ENCODE measurements around the gene SQSTM1. TPM values are rescaled to one million over a fixed set of nuclear protein-coding genes. Genes with fewer than 3 reads are reported as not detected.
A peak's percentile ranks its signal among the peaks of the same experiment; 100 is the strongest.
"Not testable (repeated sequence)": the region's sequence is repeated elsewhere in the genome, so short reads cannot be mapped to it uniquely, and the experiment has no call there.

SQSTM1 gene
- polyA plus RNA-seq, 1 donor from 2014 or later = 225 TPM

DNA sequence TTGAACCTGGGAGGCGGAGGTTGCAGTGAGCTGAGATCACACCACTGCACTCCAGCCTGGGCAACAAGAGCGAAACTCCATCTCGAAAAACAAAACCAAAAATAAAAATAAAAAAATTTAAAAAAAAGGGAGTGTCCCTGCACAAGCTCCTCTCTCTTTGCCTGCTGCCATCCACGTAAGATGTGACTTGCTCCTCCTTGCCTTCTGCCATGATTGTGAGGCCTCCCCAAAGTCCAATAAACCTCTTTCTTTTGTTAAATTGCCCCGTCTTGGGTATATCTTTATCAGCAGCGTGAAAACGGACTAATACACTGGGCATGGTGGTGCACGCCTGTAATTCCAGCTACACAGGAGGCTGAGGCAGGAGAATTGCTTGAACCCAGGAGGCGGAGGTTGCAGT is 31.4 kb upstream of the SQSTM1 start:
- not testable (repeated sequence) for H3K27ac Mint-ChIP-seq, H3K4me3 Mint-ChIP-seq, H3K27me3 Mint-ChIP-seq, H3K36me3 Mint-ChIP-seq, H3K9me3 Mint-ChIP-seq
- peaks cover 0 to 12% (median 9%) of the 10 kb centered on the region in 3 donors for H3K4me1 Mint-ChIP-seq

DNA sequence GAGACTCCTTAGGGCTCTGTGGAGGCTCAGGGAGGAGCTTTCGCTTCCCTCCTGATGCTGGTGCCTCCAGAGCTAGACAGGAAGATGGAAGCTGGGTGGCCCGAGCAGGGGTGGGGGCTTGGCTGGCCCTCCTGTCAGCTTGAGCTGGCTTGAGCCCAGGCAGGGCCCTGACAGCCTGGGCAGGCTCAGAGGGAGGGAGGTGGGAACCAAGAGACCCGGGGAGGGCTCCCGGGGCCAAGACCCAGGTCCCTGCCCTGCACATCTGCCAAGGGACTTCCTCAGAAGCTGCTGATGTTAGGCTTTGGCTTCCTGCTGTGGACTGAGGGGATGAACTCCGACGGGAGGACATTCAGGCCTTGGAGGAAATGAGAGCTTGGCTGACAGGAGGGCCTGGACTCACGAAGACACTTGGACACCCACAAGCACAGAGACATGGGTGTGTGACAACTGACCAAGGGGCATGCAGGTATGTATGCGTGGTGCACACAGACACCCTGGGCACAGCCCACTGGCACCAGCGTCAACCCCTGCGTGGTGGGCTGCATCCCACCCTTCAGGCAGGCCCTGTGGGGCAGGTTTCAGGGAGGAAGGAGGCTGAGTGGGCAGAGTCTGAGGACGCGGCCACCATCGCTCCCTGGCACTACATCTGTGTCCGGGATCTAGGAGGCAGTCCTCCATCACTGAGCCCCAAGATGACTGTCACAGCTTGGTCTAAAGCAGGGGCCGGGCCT is 28.7 kb upstream of the SQSTM1 start:
- no peaks in the 10 kb centered on the region for H3K9me3 Mint-ChIP-seq
- peak overlapping the region in 1 of 4 donors; percentile 50 for H3K4me3 Mint-ChIP-seq
- peaks cover under 1 to 20% (median 15%) of the 10 kb centered on the region in 3 donors for H3K4me1 Mint-ChIP-seq
- H3K36me3 Mint-ChIP-seq = peaks cover 1% of the 10 kb centered on the region
- H3K27ac Mint-ChIP-seq = peak overlapping the region in 2 of 3 donors; percentile 31 to 72
- H3K27me3 Mint-ChIP-seq = no peaks in the 10 kb centered on the region

DNA sequence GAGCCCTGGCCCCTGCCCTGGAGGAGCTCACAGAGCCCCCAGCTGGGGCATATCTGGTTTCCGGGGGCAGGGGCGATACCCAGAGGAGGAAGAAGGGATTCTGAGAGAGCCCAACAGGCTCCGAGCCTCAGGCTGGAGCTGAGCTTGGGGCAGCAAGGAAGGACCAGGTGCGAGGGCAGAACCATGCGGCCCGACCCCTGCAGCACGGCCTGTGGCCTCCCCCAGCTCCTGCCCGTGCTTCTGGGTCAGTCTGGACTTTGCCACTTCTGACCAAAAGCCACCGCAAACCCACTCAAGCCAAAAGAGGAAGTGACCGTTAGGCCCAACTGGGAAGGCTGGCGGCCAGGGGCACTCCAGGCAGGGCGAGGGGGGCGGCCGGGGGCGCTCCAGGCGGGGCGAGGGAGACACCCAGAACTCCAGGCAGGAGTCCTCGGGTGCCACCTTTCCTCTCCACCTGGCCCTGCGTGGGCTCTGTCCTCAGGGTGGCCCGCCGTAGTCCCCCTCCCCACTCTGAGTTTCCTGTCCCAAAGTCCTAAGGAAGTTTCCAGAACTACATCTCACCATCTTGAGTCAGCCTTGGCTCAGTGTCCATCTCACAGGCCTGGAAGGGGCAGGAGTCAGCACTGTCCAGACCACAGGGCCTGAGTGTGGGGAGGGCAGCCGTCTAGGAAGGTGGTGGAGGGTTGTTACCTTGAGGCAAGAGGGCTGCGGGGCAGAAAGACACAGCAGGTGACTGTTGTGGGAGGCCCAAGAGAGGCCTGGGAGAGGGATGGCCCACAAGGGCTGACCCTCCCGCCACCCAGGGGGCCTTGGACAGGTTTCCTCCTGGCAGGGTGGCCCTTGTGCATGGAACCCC is 27.9 kb upstream of the SQSTM1 start:
- Mint-ChIP-seq H3K9me3 (no peaks in the 10 kb centered on the region), H3K27me3 (no peaks in the 10 kb centered on the region), H3K4me3 (peak overlapping the region in 2 of 4 donors; percentile 57 to 79), H3K4me1 (peaks cover 5 to 20% (median 15%) of the 10 kb centered on the region in 3 donors), H3K27ac (peak overlapping the region in 2 of 3 donors; percentile 39 to 88), H3K36me3 (peaks cover 1% of the 10 kb centered on the region)

DNA sequence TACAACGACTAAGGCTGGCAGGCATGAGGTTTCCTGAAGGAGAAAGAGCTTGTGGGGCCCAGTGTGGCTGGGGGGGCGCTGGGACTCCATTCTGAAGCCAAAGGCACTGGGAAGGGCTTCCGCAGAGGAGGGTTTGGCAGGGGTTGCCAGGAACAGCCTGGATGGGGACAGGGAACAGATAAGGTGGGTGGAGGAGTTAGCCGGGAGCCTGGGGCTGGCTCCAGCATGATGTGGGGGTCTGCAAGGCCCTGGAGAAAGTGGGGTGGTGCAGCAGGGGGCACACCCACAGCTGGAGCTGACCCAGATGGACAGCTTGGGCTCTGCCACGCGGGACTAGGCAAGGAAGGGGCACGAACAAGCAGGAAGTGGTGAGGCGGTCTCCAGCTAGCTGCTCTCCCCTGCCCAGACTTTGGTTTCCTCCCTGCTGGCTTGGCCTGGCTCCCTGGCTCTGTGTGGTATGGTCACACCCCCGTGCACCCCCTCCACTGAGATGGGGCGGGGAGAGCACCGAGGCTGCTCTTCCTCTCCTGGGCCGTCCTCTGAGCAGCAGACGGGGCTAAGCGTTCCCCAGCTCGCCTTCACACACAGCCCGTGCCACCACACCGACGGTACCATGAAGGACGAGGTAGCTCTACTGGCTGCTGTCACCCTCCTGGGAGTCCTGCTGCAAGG is 27.1 kb upstream of the SQSTM1 start, which contains the start of gene LTC4S:
TSS of gene LTC4S (plus strand) at position 519 of the 672 bp plus-strand sequence. CDS start at position 614, 95 bp downstream.
- H3K27me3 Mint-ChIP-seq = no peaks in the 10 kb centered on the region
- peak within 1 kb of the TSS in 2 of 3 donors; percentile 39 to 88 for H3K27ac Mint-ChIP-seq
- H3K9me3 Mint-ChIP-seq = no peaks in the 10 kb centered on the region
- peak within 1 kb of the TSS; percentile 72 to 84 (median 79) for H3K4me3 Mint-ChIP-seq
- peaks cover 5 to 20% (median 15%) of the 10 kb centered on the region in 3 donors for H3K4me1 Mint-ChIP-seq
- H3K36me3 Mint-ChIP-seq = no peaks in the 10 kb centered on the region

DNA sequence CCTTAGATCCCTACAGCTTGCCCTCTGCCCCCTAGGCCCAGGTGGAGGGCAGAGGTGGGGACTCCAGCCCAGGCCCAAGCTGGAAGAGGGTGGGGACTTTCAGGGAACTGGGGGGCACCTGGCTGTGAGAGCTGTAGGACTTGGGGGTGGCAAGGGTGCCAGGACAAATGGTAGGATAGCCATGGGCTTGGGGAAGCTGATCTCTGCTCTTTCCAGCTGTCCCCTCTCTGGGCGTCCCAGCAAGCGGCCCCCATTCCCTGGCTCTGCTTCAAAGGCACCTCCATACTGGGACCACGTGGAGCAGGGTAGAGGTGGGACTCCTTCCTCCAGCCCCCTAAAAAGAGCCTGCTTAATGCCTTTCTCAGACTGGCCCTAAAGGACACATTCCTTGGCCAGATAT is 26.5 kb upstream of the SQSTM1 start:
- peaks cover 5 to 20% (median 15%) of the 10 kb centered on the region in 3 donors for H3K4me1 Mint-ChIP-seq
- no peaks in the 10 kb centered on the region for H3K9me3 Mint-ChIP-seq
- H3K27me3 Mint-ChIP-seq = no peaks in the 10 kb centered on the region
- H3K4me3 Mint-ChIP-seq = peak overlapping the region in 3 of 4 donors; percentile 74 to 79 (median 79)
- H3K27ac Mint-ChIP-seq = peak overlapping the region in 1 of 3 donors; percentile 88
- no peaks in the 10 kb centered on the region for H3K36me3 Mint-ChIP-seq

DNA sequence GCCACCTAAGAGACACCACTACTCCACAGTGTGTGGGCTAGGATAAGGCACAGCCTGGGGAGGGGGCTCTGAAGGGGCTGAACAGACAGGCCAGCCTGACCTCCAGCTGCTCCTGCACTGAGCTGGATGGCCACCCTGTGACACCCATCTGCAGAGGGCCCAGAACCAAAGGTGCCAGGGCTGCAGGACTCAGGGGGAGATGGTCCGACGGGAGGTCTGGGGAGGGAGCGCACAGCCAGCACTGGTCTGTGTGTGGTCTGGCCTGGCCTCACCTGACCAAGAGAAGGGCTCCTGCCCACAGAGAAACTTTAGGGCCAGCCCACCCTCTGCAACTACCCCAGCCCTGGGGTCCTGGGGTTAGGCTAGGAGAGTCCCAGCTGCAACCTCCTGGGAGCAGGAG is 26.1 kb upstream of the SQSTM1 start:
- H3K4me1 Mint-ChIP-seq = peaks cover 5 to 20% (median 15%) of the 10 kb centered on the region in 3 donors
- peak overlapping the region in 2 of 3 donors; percentile 31 to 68 for H3K27ac Mint-ChIP-seq
- no peaks in the 10 kb centered on the region for H3K27me3 Mint-ChIP-seq
- H3K4me3 Mint-ChIP-seq = peak overlapping the region; percentile 72 to 80 (median 79)
- no peaks in the 10 kb centered on the region for H3K9me3 Mint-ChIP-seq
- no peaks in the 10 kb centered on the region for H3K36me3 Mint-ChIP-seq

DNA sequence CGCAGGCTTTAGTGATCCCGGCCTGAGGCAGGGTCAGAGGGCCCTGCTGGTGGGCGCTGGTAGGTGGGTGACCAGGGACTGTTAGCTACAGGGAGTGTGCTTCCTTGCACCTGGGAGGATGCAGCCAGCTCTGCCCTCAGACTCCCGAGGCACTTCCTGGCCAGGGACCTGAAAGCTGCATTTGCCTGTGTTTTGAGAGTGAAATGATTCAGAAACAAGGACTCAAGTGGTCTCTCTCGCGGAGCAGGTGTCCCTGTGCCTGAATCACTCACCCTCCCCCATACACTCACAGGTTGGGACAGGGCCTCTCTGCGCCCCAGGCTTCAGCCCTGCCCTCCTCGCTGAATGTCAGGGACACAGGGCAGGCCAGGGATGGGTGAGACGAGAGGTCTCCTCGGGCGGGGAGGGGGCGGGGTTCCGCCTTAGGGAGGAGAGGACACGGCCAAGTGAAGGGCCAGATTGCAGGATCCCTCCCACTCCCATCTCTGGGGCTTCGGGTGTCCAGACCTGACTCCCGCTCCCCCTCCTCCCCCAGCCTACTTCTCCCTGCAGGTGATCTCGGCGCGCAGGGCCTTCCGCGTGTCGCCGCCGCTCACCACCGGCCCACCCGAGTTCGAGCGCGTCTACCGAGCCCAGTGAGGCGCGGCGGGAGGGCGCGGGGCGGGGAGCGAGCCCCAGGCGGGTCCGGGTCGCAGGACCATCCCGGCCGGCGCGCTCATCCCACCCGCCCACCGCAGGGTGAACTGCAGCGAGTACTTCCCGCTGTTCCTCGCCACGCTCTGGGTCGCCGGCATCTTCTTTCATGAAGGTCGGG is 25.4 kb upstream of the SQSTM1 start:
- Mint-ChIP-seq H3K27me3 (no peaks in the 10 kb centered on the region), H3K4me3 (peak overlapping the region; percentile 72 to 80 (median 79)), H3K27ac (peak overlapping the region in 2 of 3 donors; percentile 31 to 68), H3K9me3 (no peaks in the 10 kb centered on the region), H3K36me3 (peaks cover 2% of the 10 kb centered on the region), H3K4me1 (peaks cover 5 to 20% (median 15%) of the 10 kb centered on the region in 3 donors)

DNA sequence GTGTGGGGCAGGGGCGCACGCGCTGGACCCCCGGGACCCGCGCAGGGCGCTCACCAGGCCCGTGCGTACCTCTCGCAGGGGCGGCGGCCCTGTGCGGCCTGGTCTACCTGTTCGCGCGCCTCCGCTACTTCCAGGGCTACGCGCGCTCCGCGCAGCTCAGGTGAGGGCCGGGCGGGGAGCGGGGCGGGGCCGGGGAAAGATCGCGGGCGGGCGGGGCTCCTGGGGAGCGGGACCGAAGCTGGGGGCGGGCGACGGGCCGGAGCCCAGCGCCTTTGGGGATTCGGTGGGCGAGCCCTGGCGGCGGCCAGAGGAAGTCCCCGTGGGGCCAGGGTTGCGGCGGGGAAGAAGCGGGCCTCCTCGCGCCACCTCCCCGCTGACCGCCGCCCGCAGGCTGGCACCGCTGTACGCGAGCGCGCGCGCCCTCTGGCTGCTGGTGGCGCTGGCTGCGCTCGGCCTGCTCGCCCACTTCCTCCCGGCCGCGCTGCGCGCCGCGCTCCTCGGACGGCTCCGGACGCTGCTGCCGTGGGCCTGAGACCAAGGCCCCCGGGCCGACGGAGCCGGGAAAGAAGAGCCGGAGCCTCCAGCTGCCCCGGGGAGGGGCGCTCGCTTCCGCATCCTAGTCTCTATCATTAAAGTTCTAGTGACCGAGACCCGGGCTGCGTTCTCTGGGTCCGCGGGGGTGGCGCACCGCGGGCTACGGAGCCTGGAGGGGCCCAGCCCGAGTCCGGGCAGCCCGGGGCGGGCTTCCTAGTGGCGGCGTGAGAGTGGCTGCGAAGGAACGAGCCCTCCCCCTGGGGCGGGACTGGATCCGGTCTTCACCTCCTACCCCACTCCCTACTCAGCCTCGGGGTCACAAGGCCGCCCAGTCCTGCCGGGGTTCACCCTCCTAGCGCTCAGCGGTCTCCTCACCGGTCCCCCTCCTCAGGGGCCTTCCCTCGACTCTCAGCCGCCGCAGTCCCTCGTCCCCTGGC is 24.6 kb upstream of the SQSTM1 start:
- no peaks in the 10 kb centered on the region for H3K9me3 Mint-ChIP-seq
- H3K27ac Mint-ChIP-seq = peak overlapping the region in 1 of 3 donors; percentile 89
- no peaks in the 10 kb centered on the region for H3K27me3 Mint-ChIP-seq
- H3K4me1 Mint-ChIP-seq = peaks cover 5 to 20% (median 15%) of the 10 kb centered on the region in 3 donors
- H3K36me3 Mint-ChIP-seq = peaks cover 2% of the 10 kb centered on the region
- H3K4me3 Mint-ChIP-seq = peak overlapping the region; percentile 49 to 78 (median 61)

DNA sequence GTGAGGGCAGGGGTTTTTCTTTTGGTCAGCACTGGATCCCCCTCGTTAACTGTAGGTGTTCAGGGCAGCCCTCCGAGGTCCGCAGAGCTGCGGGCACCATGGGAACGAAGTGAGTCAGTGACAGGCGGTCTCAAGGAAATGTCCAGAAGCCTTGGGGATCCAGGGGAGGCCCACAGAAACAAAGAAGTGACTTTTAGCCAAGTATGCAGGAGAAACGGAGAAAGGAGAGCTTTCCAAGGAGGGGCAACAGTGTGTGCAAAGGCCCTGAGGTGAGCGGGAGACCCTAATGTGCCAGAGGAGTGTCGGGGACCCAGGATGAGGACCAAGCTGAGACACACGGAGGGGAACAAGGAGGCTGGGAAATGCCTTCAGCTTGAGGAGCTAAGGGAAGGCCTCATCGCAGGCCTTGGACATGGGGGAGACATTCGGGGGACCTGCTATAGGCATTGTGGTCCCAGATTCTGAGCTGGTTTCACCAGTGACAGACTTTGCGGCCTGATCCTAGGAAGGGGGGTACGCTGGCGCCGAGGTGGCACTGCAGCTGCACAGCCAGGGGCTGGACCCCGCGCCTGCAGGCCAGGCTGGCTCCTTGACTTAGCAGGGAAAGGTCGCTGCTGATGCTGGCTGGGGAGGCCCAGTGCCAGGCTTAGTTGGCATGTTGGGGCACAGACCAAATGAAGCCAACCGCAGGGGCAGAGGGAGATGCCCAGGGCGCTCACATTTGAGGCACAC is 23.7 kb upstream of the SQSTM1 start:
- no peaks in the 10 kb centered on the region for H3K9me3 Mint-ChIP-seq
- H3K36me3 Mint-ChIP-seq = peaks cover 3% of the 10 kb centered on the region
- H3K4me1 Mint-ChIP-seq = peaks cover 11 to 24% (median 19%) of the 10 kb centered on the region in 3 donors
- peak overlapping the region; percentile 49 to 83 (median 61) for H3K4me3 Mint-ChIP-seq
- peak overlapping the region in 1 of 3 donors; percentile 89 for H3K27ac Mint-ChIP-seq
- no peaks in the 10 kb centered on the region for H3K27me3 Mint-ChIP-seq

DNA sequence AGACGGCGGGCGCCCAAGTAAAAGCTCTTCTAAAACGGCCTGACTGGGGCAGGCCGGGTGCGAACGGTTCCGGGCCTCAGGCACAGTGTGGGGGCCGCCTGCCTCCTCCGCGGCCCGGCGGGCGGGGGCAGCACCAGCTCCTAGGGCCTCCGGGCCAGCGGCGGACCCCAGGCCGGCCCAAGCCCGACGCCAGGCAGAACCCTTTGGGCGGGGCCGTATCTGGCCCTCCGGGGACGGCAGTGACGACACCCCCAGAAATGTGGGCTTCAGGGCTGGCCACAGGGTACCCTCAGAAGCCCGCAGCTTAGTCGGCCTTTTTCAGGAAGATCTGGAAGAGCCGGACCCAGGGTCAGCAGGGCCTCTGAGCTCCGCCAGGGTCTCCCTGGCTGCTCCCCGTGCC is 23.0 kb upstream of the SQSTM1 start:
- Mint-ChIP-seq H3K4me1 (peaks cover 11 to 25% (median 20%) of the 10 kb centered on the region in 3 donors), H3K27me3 (no peaks in the 10 kb centered on the region), H3K4me3 (peak overlapping the region in 3 of 4 donors; percentile 44 to 81 (median 49)), H3K27ac (peak overlapping the region in 1 of 3 donors; percentile 89), H3K36me3 (peaks cover 3% of the 10 kb centered on the region), H3K9me3 (no peaks in the 10 kb centered on the region)

DNA sequence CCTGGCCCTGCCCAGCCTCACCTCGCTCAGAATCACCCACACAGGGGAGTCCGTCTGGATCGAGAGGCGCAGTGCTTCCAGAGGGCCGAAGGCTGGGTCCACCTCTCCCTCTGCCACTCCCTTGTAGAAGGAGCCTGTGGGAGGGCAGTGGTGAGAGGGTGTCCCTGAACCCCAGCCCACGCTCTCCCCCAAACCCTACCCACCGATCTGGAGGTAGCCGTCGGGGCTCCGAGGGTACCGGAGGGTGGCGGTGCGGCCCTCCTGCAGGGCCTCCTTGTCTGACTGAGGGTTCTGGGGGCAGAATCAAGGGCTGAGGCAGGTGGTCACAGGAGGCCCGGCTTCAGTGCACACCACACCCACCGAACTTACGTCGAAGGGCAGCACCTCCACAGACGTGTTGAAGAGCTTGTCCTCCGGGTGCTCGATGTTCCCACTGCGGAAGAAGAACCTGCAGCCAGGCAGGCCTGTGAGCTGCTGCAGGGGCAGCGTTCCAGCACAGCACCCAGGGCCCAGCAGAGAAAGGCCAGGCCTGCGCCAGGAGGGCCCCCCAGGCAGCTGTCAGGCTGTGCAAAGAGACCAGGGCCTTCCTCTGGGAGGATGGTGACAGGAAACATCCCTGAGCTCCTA is 22.4 kb upstream of the SQSTM1 start:
- H3K27me3 Mint-ChIP-seq = no peaks in the 10 kb centered on the region
- H3K36me3 Mint-ChIP-seq = peaks cover 3% of the 10 kb centered on the region
- H3K27ac Mint-ChIP-seq = no peak overlapping the region
- no peaks in the 10 kb centered on the region for H3K9me3 Mint-ChIP-seq
- H3K4me3 Mint-ChIP-seq = peak overlapping the region in 1 of 4 donors; percentile 38
- peaks cover 11 to 24% (median 21%) of the 10 kb centered on the region in 3 donors for H3K4me1 Mint-ChIP-seq

All from IgD-negative memory B cell (primary cell).